Measurements from ENCODE around the gene SYNE2.

DNA sequence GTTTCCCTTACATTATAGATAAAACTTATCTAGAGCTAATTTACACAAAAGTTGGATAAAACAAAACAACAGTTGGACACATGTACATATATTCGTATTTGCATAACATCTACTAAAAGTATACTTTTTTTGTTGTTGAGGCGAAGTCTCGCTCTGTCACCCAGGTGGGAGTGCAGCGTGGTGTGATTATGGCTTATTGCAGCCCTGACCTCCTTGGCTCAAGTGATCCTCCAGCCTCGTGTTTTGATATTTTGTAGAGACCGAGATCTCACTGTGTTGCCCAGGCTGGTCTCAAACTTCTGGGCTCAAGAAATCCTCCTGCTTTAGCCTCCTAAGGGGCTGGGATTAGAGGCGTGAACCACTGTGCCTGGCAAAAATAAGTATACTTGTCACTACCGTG, 9.4 kb downstream of the SYNE2 start:
- TF ChIP-seq, protein P1, sequence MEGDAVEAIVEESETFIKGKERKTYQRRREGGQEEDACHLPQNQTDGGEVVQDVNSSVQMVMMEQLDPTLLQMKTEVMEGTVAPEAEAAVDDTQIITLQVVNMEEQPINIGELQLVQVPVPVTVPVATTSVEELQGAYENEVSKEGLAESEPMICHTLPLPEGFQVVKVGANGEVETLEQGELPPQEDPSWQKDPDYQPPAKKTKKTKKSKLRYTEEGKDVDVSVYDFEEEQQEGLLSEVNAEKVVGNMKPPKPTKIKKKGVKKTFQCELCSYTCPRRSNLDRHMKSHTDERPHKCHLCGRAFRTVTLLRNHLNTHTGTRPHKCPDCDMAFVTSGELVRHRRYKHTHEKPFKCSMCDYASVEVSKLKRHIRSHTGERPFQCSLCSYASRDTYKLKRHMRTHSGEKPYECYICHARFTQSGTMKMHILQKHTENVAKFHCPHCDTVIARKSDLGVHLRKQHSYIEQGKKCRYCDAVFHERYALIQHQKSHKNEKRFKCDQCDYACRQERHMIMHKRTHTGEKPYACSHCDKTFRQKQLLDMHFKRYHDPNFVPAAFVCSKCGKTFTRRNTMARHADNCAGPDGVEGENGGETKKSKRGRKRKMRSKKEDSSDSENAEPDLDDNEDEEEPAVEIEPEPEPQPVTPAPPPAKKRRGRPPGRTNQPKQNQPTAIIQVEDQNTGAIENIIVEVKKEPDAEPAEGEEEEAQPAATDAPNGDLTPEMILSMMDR (IDR thresholded peaks at IDR 0.05; ENCODE audit: low read depth, low read length, poor library complexity, severe bottlenecking), result no peak
- TF ChIP-seq EZH2phosphoT487 (IDR thresholded peaks at IDR 0.05; ENCODE audit: borderline replicate concordance, low read length), result no peak
